ENCODE measurements around the gene ZNF688. TPM values are rescaled to one million over a fixed set of nuclear protein-coding genes. Genes with fewer than 3 reads are reported as not detected.
A peak's percentile ranks its signal among the peaks of the same experiment; 100 is the strongest.

Gene ZNF688
- total and polyA plus RNA-seq, 2 of the 13 experiments (the other 11 are each of a cell fraction or from before 2014, with no cell fraction given), result 2.4 to 5.4 TPM

DNA sequence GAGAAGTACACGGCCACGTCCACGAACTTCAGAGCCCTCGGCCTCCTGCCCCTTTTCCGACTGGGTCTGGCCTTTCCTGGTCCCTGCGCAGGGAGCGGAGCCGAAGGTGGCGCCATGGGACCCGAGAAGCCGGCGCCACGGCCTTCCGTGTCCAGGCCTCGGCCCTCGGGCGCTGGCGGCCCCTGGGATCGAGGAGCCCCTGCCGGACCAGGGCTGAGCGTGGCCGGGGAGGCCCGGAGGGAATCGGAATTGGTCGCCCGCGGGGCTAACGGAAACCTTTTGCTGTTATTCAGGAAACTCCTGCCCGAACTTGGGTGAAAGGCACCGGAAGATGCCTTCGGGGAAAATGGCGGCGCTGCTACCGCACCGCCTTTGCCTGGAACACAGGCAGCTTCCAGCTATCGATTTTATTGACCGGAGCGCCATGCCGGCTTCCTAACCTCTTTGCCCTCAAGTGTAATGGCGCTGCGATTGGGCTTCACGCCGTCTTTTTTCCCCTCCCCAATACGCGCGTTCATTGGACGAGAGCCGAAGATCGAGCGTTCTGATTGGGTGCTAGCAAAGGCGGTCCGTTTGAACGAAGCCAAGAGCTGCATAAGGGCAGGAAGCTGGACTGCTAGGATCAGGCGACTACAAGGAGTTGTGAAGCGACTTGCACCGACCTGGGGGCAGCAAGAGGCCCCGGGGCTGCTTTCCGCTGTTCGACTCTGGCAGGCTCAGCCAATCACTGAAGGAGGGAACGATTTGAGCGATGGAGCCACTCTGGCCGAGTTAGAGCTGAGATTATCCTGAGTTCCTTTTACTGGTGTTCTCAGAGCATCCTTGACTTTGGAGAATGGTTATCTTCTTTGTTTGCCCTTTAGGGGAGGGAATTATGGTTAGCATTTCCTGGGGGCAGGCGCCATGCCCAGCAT, 38.7 kb upstream of the ZNF688 start, which contains the start of gene ZNF689 (continued):
- TF ChIP-seq, protein P1, sequence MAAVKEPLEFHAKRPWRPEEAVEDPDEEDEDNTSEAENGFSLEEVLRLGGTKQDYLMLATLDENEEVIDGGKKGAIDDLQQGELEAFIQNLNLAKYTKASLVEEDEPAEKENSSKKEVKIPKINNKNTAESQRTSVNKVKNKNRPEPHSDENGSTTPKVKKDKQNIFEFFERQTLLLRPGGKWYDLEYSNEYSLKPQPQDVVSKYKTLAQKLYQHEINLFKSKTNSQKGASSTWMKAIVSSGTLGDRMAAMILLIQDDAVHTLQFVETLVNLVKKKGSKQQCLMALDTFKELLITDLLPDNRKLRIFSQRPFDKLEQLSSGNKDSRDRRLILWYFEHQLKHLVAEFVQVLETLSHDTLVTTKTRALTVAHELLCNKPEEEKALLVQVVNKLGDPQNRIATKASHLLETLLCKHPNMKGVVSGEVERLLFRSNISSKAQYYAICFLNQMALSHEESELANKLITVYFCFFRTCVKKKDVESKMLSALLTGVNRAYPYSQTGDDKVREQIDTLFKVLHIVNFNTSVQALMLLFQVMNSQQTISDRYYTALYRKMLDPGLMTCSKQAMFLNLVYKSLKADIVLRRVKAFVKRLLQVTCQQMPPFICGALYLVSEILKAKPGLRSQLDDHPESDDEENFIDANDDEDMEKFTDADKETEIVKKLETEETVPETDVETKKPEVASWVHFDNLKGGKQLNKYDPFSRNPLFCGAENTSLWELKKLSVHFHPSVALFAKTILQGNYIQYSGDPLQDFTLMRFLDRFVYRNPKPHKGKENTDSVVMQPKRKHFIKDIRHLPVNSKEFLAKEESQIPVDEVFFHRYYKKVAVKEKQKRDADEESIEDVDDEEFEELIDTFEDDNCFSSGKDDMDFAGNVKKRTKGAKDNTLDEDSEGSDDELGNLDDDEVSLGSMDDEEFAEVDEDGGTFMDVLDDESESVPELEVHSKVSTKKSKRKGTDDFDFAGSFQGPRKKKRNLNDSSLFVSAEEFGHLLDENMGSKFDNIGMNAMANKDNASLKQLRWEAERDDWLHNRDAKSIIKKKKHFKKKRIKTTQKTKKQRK (IDR thresholded peaks at IDR 0.05; ENCODE audit: low read length), result no peak
- TF ChIP-seq GZF1 (CRISPR knock-in tag; IDR thresholded peaks at IDR 0.05) (peak; percentile 73; the same call in 1 of the 2 replicates), IKZF5 (CRISPR knock-in tag; IDR thresholded peaks at IDR 0.05) (no peak; the same call in none of the 2 replicates), NR0B2 (CRISPR knock-in tag; IDR thresholded peaks at IDR 0.05) (peak; percentile 87), AGO2 (optimal IDR thresholded peaks at IDR 0.05; ENCODE audit: low read depth, low read length) (peak; percentile 94), ELF3 (CRISPR knock-in tag; IDR thresholded peaks at IDR 0.05) (peak; percentile 88), NFAT5 (CRISPR knock-in tag; IDR thresholded peaks at IDR 0.05) (peak; percentile 73), ZSCAN20 (CRISPR knock-in tag; IDR thresholded peaks at IDR 0.05; ENCODE audit: borderline replicate concordance) (peak; percentile 94), SYNCRIP (IDR thresholded peaks at IDR 0.05; ENCODE audit: insufficient read depth, low read depth, low read length) (no peak), SIX4 (CRISPR knock-in tag; IDR thresholded peaks at IDR 0.05) (0 out of 2 replicates have a peak, but pooled peaks have one; percentile 58), ZNF546 (CRISPR knock-in tag; conservative IDR thresholded peaks at IDR 0.05) (no peak; the same call in 1 of the 2 replicates)
- TF ChIP-seq, protein P2, sequence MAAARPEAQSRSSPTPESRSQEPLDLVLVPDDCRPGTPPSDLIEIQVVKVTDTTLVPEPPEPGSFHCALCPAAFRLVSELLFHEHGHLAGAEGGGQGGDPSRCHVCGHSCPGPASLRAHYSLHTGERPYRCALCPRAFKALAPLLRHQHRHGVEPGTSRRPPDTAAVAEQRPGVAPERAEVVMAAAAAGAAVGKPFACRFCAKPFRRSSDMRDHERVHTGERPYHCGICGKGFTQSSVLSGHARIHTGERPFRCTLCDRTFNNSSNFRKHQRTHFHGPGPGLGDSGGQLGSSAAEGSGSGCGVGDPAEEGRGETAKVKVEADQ (CRISPR knock-in tag; IDR thresholded peaks at IDR 0.05; ENCODE audit: borderline replicate concordance), result peak; percentile 98
- TF ChIP-seq, protein P3, sequence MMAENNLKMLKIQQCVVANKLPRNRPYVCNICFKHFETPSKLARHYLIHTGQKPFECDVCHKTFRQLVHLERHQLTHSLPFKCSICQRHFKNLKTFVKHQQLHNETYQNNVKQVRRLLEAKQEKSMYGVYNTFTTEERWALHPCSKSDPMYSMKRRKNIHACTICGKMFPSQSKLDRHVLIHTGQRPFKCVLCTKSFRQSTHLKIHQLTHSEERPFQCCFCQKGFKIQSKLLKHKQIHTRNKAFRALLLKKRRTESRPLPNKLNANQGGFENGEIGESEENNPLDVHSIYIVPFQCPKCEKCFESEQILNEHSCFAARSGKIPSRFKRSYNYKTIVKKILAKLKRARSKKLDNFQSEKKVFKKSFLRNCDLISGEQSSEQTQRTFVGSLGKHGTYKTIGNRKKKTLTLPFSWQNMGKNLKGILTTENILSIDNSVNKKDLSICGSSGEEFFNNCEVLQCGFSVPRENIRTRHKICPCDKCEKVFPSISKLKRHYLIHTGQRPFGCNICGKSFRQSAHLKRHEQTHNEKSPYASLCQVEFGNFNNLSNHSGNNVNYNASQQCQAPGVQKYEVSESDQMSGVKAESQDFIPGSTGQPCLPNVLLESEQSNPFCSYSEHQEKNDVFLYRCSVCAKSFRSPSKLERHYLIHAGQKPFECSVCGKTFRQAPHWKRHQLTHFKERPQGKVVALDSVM (CRISPR knock-in tag; IDR thresholded peaks at IDR 0.05), result peak; percentile 89

Data from HepG2 (cell line).